GM12878 (cell line): Measurements from ENCODE around the gene DDRGK1. TPM values are rescaled to one million over a fixed set of nuclear protein-coding genes. Genes with fewer than 3 reads are reported as not detected.

Experiments used
- ASH2L ChIP-seq: fragments of 300-600, 200-600 bp; sonication (generic); IDR thresholded peaks from 2 replicates; pipeline ENCODE4 v1.6.1; 2017; ENCODE audit warnings: low read depth, mild to moderate bottlenecking, borderline replicate concordance
- BCL3 ChIP-seq: IDR thresholded peaks from 2 replicates; pipeline ENCODE4 v1.6.1; 2011; ENCODE audit warnings: borderline replicate concordance, low read depth, mild to moderate bottlenecking, moderate library complexity, low read length; ENCODE audit not compliant: insufficient read depth, poor library complexity, severe bottlenecking
- GABPA ChIP-seq: IDR thresholded peaks from 2 replicates; pipeline ENCODE4 v1.6.1; 2014; ENCODE audit warnings: antibody characterized with exemption, low read depth, mild to moderate bottlenecking, inconsistent platforms
- IKZF2 ChIP-seq, 2 experiments: fragments of 450-650 bp; IDR thresholded peaks; 2 replicates each; pipeline ENCODE4 v1.6.1; 2017; ENCODE audit warnings: mild to moderate bottlenecking in 2 of 2, moderate library complexity in 2 of 2
- POLR2A ChIP-seq: IDR thresholded peaks from 2 replicates; pipeline ENCODE4 v1.6.1; 2011; ENCODE audit warnings: low read depth, mild to moderate bottlenecking, low read length
- REST ChIP-seq: IDR thresholded peaks from 2 replicates; pipeline ENCODE4 v1.6.1; 2012; ENCODE audit warnings: mild to moderate bottlenecking, low read depth, low read length
- RFX5 ChIP-seq: IDR thresholded peaks from 2 replicates; pipeline ENCODE4 v1.6.1; 2011; ENCODE audit warnings: low read depth, low read length, improper control_type of control experiment
- TCF12 ChIP-seq: IDR thresholded peaks from 2 replicates; pipeline ENCODE4 v1.6.1; 2011; ENCODE audit warnings: low read depth, mild to moderate bottlenecking, low read length
- polyA plus RNA-seq, 11 experiments: library from polyadenylated mRNA; depleted of rRNA in 4 of 11; unstranded in 6 of 11; stranded (reverse) in 5 of 11; fragments of >200 nt; fragmentation: Nextera tagmentation in 4 of 11; fragmentation: Illumina TruSeq in 1 of 11; extraction: Ambion mirVana in 4 of 11; extraction: Trizol in 1 of 11; gene quantifications; 1 replicate in 1 of 11; 2 replicates in 10 of 11; pipeline versions ENCODE4 v1.2.1 to v1.2.3, GENCODE V29; 2011 to 2016; ENCODE audit warnings: inconsistent platforms in 2 of 11, missing spikeins in 2 of 11, low read depth in 1 of 11
- total RNA-seq, 4 experiments: library from RNA; depleted of rRNA in 3 of 4; stranded (reverse); fragments of >200 nt in 3 of 4; fragmentation: Illumina TruSeq in 1 of 4; extraction: Trizol in 1 of 4; gene quantifications; 2 replicates each; pipeline versions ENCODE4 v1.2.1 to v1.2.3, GENCODE V29; 2013 to 2021
- TF ChIP-seq, protein P1 (sequence below), 3 experiments: IDR thresholded peaks in 2 of 3; conservative IDR thresholded peaks in 1 of 3; 2 replicates each; pipeline ENCODE4 v1.5.1; 2011; ENCODE audit warnings: low read depth in 3 of 3, low read length in 3 of 3, mild to moderate bottlenecking in 3 of 3, control low read depth in 2 of 3, moderate library complexity in 2 of 3, inconsistent platforms in 1 of 3, mixed read lengths in 1 of 3; ENCODE audit not compliant: control insufficient read depth in 2 of 3, insufficient read depth in 1 of 3; ENCODE audit errors: extremely low read depth in 1 of 3
- TF ChIP-seq, protein P2 (sequence below): IDR thresholded peaks from 2 replicates; pipeline ENCODE4 v1.6.1; 2012; ENCODE audit warnings: low read depth, low read length, improper control_type of control experiment
- TF ChIP-seq, protein P3 (sequence below): IDR thresholded peaks from 2 replicates; pipeline ENCODE4 v1.6.1; 2011; ENCODE audit warnings: mild to moderate bottlenecking, low read depth, low read length, moderate library complexity; ENCODE audit not compliant: insufficient replicate concordance
- TF ChIP-seq, protein P4 (sequence below): fragments of 450-650 bp; formaldehyde crosslinking; IDR thresholded peaks from 2 replicates; pipeline ENCODE4 v1.4.0; 2020; ENCODE audit warnings: mild to moderate bottlenecking, moderate library complexity

DDRGK1 gene
- total and polyA plus RNA-seq, 10 of the 15 experiments (the other 5 are each of a cell fraction or from before 2014, with no cell fraction given): 4.0 to 55.2 (median 39.7) TPM

DNA sequence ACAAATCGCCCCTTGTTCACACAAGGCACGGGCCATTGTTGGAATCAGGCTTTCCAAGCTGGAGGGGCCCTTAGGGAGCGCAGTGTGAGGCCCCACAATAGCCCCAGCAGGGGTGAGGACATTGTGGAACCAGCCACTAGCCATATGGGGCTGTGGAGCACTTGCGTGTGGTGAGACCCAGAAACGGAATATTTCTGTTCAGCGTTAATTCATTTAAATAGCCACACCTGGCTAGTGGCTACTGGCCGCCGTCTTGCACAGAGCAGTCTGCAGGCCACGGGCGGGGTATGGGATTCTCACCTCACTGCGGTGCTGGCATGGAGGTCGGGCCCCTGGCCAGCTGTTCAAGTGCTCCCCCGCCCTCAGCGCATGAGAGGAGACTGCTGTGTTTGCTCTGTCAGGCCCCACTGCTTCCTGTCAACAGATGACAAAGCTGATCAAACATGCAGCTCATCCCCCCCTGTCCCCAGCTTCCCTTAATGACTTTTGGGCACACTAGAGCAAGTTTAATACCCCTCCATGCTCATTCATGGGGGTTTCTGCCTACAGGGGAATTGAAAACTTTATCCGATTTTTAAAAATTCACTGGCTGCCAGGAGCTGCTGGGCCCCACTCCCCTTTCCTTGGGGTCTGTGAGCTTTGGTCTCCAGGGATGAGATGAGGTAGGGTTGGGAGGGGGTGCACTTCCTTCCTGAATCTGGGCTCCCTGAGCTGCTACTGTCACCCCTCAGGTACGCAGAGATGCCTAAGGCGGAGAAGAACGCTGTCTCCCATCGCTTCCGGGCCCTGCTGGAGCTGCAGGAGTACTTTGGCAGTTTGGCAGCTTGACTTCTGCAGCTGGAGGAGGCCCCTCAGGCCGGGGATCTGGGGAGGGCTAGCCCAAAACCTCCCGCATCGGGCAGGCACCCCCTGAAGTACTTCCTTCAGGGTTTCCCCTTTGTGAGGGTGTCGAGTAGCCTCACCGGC, 18.4 kb upstream of the DDRGK1 start (continued):
- TF ChIP-seq IKZF2 (IDR thresholded peaks at IDR 0.05) (no peak), RFX5 (peak; percentile 96), GABPA (no peak), TCF12 (peak; percentile 75; the same call in 1 of the 2 replicates), REST (no peak), POLR2A (no peak), ASH2L (no peak), BCL3 (no peak)
- TF ChIP-seq, protein P1, sequence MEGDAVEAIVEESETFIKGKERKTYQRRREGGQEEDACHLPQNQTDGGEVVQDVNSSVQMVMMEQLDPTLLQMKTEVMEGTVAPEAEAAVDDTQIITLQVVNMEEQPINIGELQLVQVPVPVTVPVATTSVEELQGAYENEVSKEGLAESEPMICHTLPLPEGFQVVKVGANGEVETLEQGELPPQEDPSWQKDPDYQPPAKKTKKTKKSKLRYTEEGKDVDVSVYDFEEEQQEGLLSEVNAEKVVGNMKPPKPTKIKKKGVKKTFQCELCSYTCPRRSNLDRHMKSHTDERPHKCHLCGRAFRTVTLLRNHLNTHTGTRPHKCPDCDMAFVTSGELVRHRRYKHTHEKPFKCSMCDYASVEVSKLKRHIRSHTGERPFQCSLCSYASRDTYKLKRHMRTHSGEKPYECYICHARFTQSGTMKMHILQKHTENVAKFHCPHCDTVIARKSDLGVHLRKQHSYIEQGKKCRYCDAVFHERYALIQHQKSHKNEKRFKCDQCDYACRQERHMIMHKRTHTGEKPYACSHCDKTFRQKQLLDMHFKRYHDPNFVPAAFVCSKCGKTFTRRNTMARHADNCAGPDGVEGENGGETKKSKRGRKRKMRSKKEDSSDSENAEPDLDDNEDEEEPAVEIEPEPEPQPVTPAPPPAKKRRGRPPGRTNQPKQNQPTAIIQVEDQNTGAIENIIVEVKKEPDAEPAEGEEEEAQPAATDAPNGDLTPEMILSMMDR (IDR thresholded peaks at IDR 0.05 in 2 of 3, conservative IDR thresholded peaks at IDR 0.05 in 1 of 3; ENCODE audit: control insufficient read depth in 2 of 3, extremely low read depth in 1 of 3, insufficient read depth in 1 of 3, low read depth in 3 of 3, low read length in 3 of 3): no peak
- TF ChIP-seq, protein P2, sequence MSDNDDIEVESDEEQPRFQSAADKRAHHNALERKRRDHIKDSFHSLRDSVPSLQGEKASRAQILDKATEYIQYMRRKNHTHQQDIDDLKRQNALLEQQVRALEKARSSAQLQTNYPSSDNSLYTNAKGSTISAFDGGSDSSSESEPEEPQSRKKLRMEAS: no peak
- TF ChIP-seq, protein P3, sequence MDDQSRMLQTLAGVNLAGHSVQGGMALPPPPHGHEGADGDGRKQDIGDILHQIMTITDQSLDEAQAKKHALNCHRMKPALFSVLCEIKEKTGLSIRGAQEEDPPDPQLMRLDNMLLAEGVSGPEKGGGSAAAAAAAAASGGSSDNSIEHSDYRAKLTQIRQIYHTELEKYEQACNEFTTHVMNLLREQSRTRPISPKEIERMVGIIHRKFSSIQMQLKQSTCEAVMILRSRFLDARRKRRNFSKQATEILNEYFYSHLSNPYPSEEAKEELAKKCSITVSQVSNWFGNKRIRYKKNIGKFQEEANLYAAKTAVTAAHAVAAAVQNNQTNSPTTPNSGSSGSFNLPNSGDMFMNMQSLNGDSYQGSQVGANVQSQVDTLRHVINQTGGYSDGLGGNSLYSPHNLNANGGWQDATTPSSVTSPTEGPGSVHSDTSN: no peak
- TF ChIP-seq, protein P4, sequence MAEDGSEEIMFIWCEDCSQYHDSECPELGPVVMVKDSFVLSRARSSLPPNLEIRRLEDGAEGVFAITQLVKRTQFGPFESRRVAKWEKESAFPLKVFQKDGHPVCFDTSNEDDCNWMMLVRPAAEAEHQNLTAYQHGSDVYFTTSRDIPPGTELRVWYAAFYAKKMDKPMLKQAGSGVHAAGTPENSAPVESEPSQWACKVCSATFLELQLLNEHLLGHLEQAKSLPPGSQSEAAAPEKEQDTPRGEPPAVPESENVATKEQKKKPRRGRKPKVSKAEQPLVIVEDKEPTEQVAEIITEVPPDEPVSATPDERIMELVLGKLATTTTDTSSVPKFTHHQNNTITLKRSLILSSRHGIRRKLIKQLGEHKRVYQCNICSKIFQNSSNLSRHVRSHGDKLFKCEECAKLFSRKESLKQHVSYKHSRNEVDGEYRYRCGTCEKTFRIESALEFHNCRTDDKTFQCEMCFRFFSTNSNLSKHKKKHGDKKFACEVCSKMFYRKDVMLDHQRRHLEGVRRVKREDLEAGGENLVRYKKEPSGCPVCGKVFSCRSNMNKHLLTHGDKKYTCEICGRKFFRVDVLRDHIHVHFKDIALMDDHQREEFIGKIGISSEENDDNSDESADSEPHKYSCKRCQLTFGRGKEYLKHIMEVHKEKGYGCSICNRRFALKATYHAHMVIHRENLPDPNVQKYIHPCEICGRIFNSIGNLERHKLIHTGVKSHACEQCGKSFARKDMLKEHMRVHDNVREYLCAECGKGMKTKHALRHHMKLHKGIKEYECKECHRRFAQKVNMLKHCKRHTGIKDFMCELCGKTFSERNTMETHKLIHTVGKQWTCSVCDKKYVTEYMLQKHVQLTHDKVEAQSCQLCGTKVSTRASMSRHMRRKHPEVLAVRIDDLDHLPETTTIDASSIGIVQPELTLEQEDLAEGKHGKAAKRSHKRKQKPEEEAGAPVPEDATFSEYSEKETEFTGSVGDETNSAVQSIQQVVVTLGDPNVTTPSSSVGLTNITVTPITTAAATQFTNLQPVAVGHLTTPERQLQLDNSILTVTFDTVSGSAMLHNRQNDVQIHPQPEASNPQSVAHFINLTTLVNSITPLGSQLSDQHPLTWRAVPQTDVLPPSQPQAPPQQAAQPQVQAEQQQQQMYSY (CRISPR knock-in tag): no peak
